GM12874 (cell line): ENCODE results near the gene KLHL30.

ENCODE experiments used
- CTCF ChIP-seq: IDR thresholded peaks from 2 replicates; pipeline ENCODE4 v1.5.1; 2011; ENCODE audit warnings: low read depth, mild to moderate bottlenecking, control low read depth, low read length, moderate library complexity; ENCODE audit not compliant: insufficient read depth

KLHL30 gene

GRCh38 chr2:238190445-238190844 lies 52.0 kb downstream of the KLHL30 start:
- no peak for TF ChIP-seq CTCF
